ENCODE data around the gene DIS3L2.
"Not testable (repeated sequence)": the region's sequence is repeated elsewhere in the genome, so short reads cannot be mapped to it uniquely, and the experiment has no call there.

The DIS3L2 gene

GRCh38 chr2:232291343-232291742 is 329.8 kb downstream of the DIS3L2 start:
- no peak for DNase-seq (ENCODE audit: low read depth in 4 of 4, low spot score in 1 of 4)

- DNase-seq (ENCODE audit: low read depth in 4 of 4, low spot score in 1 of 4), result peak in 2 of 4 experiments; percentile 19 to 36
Observed at GRCh38 chr2:232292395-232293154, 331.1 kb downstream of the DIS3L2 start.

GRCh38 chr2:232293191-232293590 is 331.7 kb downstream of the DIS3L2 start:
- DNase-seq (ENCODE audit: low read depth in 4 of 4, low spot score in 1 of 4), result no peak

- no peak for DNase-seq (ENCODE audit: low read depth in 4 of 4, low spot score in 1 of 4)
Observed at GRCh38 chr2:232295971-232296370, 334.5 kb downstream of the DIS3L2 start.

- no peak for DNase-seq (ENCODE audit: low read depth in 4 of 4, low spot score in 1 of 4)
Observed at GRCh38 chr2:232296776-232297525, 335.4 kb downstream of the DIS3L2 start.

GRCh38 chr2:232299084-232299483 is 337.6 kb downstream of the DIS3L2 start:
- DNase-seq (ENCODE audit: low read depth in 4 of 4, low spot score in 1 of 4), result no peak

- no peak for DNase-seq (ENCODE audit: low read depth in 4 of 4, low spot score in 1 of 4)
Observed at GRCh38 chr2:232299927-232300674, 338.6 kb downstream of the DIS3L2 start.

GRCh38 chr2:232300894-232301387 is 339.4 kb downstream of the DIS3L2 start:
- no peak for DNase-seq (ENCODE audit: low read depth in 4 of 4, low spot score in 1 of 4)

- DNase-seq (ENCODE audit: low read depth in 4 of 4, low spot score in 1 of 4), result no peak
Observed at GRCh38 chr2:232304236-232304635, 342.7 kb downstream of the DIS3L2 start.

- DNase-seq (ENCODE audit: low read depth in 4 of 4, low spot score in 1 of 4), result no peak
Observed at GRCh38 chr2:232306741-232307305, 345.3 kb downstream of the DIS3L2 start.

- no peak for DNase-seq (ENCODE audit: low read depth in 4 of 4, low spot score in 1 of 4)
Observed at GRCh38 chr2:232307854-232308253, 346.3 kb downstream of the DIS3L2 start.

- DNase-seq (ENCODE audit: low read depth in 4 of 4, low spot score in 1 of 4), result no peak
Observed at GRCh38 chr2:232308986-232309385, 347.5 kb downstream of the DIS3L2 start.

GRCh38 chr2:232309592-232309991 is 348.1 kb downstream of the DIS3L2 start:
- DNase-seq (ENCODE audit: low read depth in 4 of 4, low spot score in 1 of 4), result no peak

GRCh38 chr2:232310121-232310520 is 348.6 kb downstream of the DIS3L2 start:
- DNase-seq (ENCODE audit: low read depth in 4 of 4, low spot score in 1 of 4), result no peak

- no peak for DNase-seq (ENCODE audit: low read depth in 4 of 4, low spot score in 1 of 4)
Observed at GRCh38 chr2:232310696-232311095, 349.2 kb downstream of the DIS3L2 start.

GRCh38 chr2:232313645-232314044 is 352.1 kb downstream of the DIS3L2 start:
- DNase-seq (ENCODE audit: low read depth in 4 of 4, low spot score in 1 of 4), result not testable (repeated sequence)

- peak in 3 of 4 experiments; percentile 18 to 54 (median 33) for DNase-seq (ENCODE audit: low read depth in 4 of 4, low spot score in 1 of 4)
Observed at GRCh38 chr2:232315049-232315922, 353.8 kb downstream of the DIS3L2 start.

GRCh38 chr2:232315923-232316299 is 354.4 kb downstream of the DIS3L2 start:
- no peak for DNase-seq (ENCODE audit: low read depth in 4 of 4, low spot score in 1 of 4)

GRCh38 chr2:232316461-232317330 is 355.2 kb downstream of the DIS3L2 start:
- no peak for DNase-seq (ENCODE audit: low read depth in 4 of 4, low spot score in 1 of 4)

Data from stimulated activated CD4-positive, alpha-beta T cell treated with anti-CD3 and anti-CD28 coated beads, Interleukin-1b, Interleukin-23, amount 100 ng/mL, for 24 hours (primary cell).